GM12878 (cell line): Measurements from ENCODE around the gene ISOC2. TPM values are rescaled to one million over a fixed set of nuclear protein-coding genes. Genes with fewer than 3 reads are reported as not detected.

ENCODE experiments used
- ATAC-seq: fragments of 200-7000 bp; cut with Tn5 transposase; 3 replicates; pipeline ENCODE4 v1.9.1; 2020; ENCODE audit warnings: mild to moderate bottlenecking, moderate library complexity
- BruUV-seq: library from RNA; stranded (reverse); fragments of 400-500 nt; replicated peaks from 2 replicates; lab custom pipeline; 2021; lab: Mats Ljungman, UMichigan
- CTCF ChIA-PET: fragments of 300-600 bp; sonication (Branson Sonifier 250); formaldehyde crosslinking; extraction: SDS; loops from one replicate; lab custom pipeline; 2021; ENCODE audit warnings: inconsistent platforms; lab: Yijun Ruan, JAX
- POLR2A ChIA-PET: fragments of 350-600 bp; formaldehyde crosslinking; extraction: SDS; loops from one replicate; lab custom pipeline; 2021; ENCODE audit warnings: inconsistent platforms; lab: Charles Lee
- RAD21 ChIA-PET: fragments of 300-600 bp; sonication (Branson Sonifier 250); formaldehyde crosslinking; loops from one replicate; lab custom pipeline; 2023; ENCODE audit warnings: antibody characterized with exemption; ENCODE audit not compliant: unreplicated experiment; lab: Charles Lee
- SMC1A ChIA-PET: fragments of 300-600 bp; sonication (Branson Sonifier 250); formaldehyde crosslinking; loops from one replicate; lab custom pipeline; 2023; ENCODE audit not compliant: unreplicated experiment, uncharacterized antibody; lab: Charles Lee
- DNase-seq: peaks from one replicate; pipeline ENCODE4 v3.0.0-alpha.2; 2011; ENCODE audit warnings: low read depth, low spot score
- FAIRE-seq: peaks from 3 replicates; lab custom pipeline; 2011; peaks lifted over from hg19 to GRCh38; lab: Jason Lieb, UNC
- H2AFZ ChIP-seq: 2 replicates; pipeline ENCODE4 v1.6.0; 2011; ENCODE audit warnings: low read depth, low read length, control low read depth; ENCODE audit not compliant: control insufficient read depth
- H3K27ac ChIP-seq: 2 replicates; pipeline ENCODE4 v1.5.1; 2011; ENCODE audit warnings: control low read depth; ENCODE audit not compliant: control insufficient read depth, insufficient read depth
- H3K27me3 ChIP-seq, 2 experiments: replicated peaks in 1 of 2; 2 replicates each; pipeline versions ENCODE4 v1.6.0 to v1.6.1; 2011; ENCODE audit warnings: low read length in 1 of 2; ENCODE audit not compliant: control insufficient read depth in 2 of 2, insufficient read depth in 2 of 2
- H3K36me3 ChIP-seq, 2 experiments: 2 replicates each; pipeline ENCODE4 v1.5.1; 2011; ENCODE audit warnings: low read length in 1 of 2; ENCODE audit not compliant: control insufficient read depth in 2 of 2, insufficient read depth in 2 of 2
- H3K4me1 ChIP-seq: 2 replicates; pipeline ENCODE4 v1.6.1; 2011; ENCODE audit warnings: mild to moderate bottlenecking, low read length, moderate library complexity, mixed read lengths; ENCODE audit not compliant: control insufficient read depth, insufficient read depth
- H3K4me2 ChIP-seq: 2 replicates; pipeline ENCODE4 v1.6.0; 2011; ENCODE audit warnings: control low read depth; ENCODE audit not compliant: control insufficient read depth, insufficient read depth
- H3K4me3 ChIP-seq: fragments of 200-600 bp; sonication (generic); 2 replicates; pipeline ENCODE4 v1.5.1; 2016
- H3K79me2 ChIP-seq: 2 replicates; pipeline ENCODE4 v1.6.0; 2011; ENCODE audit warnings: low read length; ENCODE audit not compliant: control insufficient read depth, insufficient read depth
- H3K9ac ChIP-seq: 2 replicates; pipeline ENCODE4 v1.8.0; 2011; ENCODE audit warnings: low read length, control low read depth, mixed read lengths; ENCODE audit not compliant: control insufficient read depth, insufficient read depth
- H3K9me3 ChIP-seq: replicated peaks from 3 replicates; pipeline ENCODE4 v1.5.1; 2011; ENCODE audit warnings: mild to moderate bottlenecking, low read length; ENCODE audit not compliant: control insufficient read depth, insufficient read depth
- H4K20me1 ChIP-seq: 2 replicates; pipeline ENCODE4 v1.6.0; 2011; ENCODE audit not compliant: control insufficient read depth, insufficient read depth
- ATF7 ChIP-seq: fragments of 450-650 bp; IDR thresholded peaks from 2 replicates; pipeline ENCODE4 v1.6.1; 2016; ENCODE audit warnings: low read depth, mild to moderate bottlenecking
- CHD4 ChIP-seq: fragments of 200-600 bp; sonication (generic); IDR thresholded peaks from 2 replicates; pipeline ENCODE4 v1.6.1; 2016; ENCODE audit warnings: mild to moderate bottlenecking
- ESRRA ChIP-seq: IDR thresholded peaks from 2 replicates; pipeline ENCODE4 v1.6.1; 2012; ENCODE audit warnings: mild to moderate bottlenecking, low read length, improper control_type of control experiment
- KAT2A ChIP-seq: conservative IDR thresholded peaks from 2 replicates; pipeline ENCODE4 v1.6.1; 2011; ENCODE audit warnings: low read depth, low read length; ENCODE audit not compliant: control insufficient read depth
- NFXL1 ChIP-seq: fragments of 450-650 bp; IDR thresholded peaks from 2 replicates; pipeline ENCODE4 v1.6.1; 2017; ENCODE audit warnings: antibody characterized with exemption, mild to moderate bottlenecking, borderline replicate concordance
- NR2C1 ChIP-seq: fragments of 450-650 bp; IDR thresholded peaks from 2 replicates; pipeline ENCODE4 v1.6.1; 2017; ENCODE audit warnings: antibody characterized with exemption, mild to moderate bottlenecking, moderate library complexity
- POLR2A ChIP-seq: IDR thresholded peaks from 2 replicates; pipeline ENCODE4 v1.6.1; 2011; ENCODE audit warnings: low read depth, mild to moderate bottlenecking, low read length
- TCF7 ChIP-seq: IDR thresholded peaks from 2 replicates; pipeline ENCODE4 v1.6.1; 2014; ENCODE audit warnings: antibody characterized with exemption, borderline replicate concordance
- ZNF207 ChIP-seq: fragments of 450-650 bp; IDR thresholded peaks from 2 replicates; pipeline ENCODE4 v1.6.1; 2014; ENCODE audit warnings: antibody characterized with exemption, mild to moderate bottlenecking, borderline replicate concordance
- WGBS: methylation state at CpG from one replicate; pipeline ENCODE4 v1.1.6; 2016; ENCODE audit warnings: low lambda C conversion rate; ENCODE audit not compliant: insufficient replicate concordance, insufficient coverage; ENCODE audit errors: missing lambda C conversion rate; 5-methylcytosine and 5-hydroxymethylcytosine counted together
- in situ Hi-C: fragments of 300-500 bp; cut with MboI; formaldehyde crosslinking; loops from 9 replicates; pipeline ENCODE4 v1.14.3; 2018; ENCODE audit warnings: mixed read lengths
- intact Hi-C: fragments of 100-400 bp; cut with micrococcal nuclease; formaldehyde crosslinking; loops from one replicate; pipeline ENCODE4 v1.14.2; 2022; ENCODE audit not compliant: unreplicated experiment
- polyA plus RNA-seq, 11 experiments: library from polyadenylated mRNA; depleted of rRNA in 4 of 11; unstranded in 6 of 11; stranded (reverse) in 5 of 11; fragments of >200 nt; fragmentation: Nextera tagmentation in 4 of 11; fragmentation: Illumina TruSeq in 1 of 11; extraction: Ambion mirVana in 4 of 11; extraction: Trizol in 1 of 11; gene quantifications; 1 replicate in 1 of 11; 2 replicates in 10 of 11; pipeline versions ENCODE4 v1.2.1 to v1.2.3, GENCODE V29; 2011 to 2016; ENCODE audit warnings: inconsistent platforms in 2 of 11, missing spikeins in 2 of 11, low read depth in 1 of 11
- total RNA-seq, 4 experiments: library from RNA; depleted of rRNA in 3 of 4; stranded (reverse); fragments of >200 nt in 3 of 4; fragmentation: Illumina TruSeq in 1 of 4; extraction: Trizol in 1 of 4; gene quantifications; 2 replicates each; pipeline versions ENCODE4 v1.2.1 to v1.2.3, GENCODE V29; 2013 to 2021
- TF ChIP-seq, protein P1 (sequence below): fragments of 150-350 bp; IDR thresholded peaks from 2 replicates; pipeline ENCODE4 v1.6.1; 2016; ENCODE audit warnings: low read depth, low read length
- TF ChIP-seq, protein P2 (sequence below): IDR thresholded peaks from 2 replicates; pipeline ENCODE4 v1.6.1; 2012; ENCODE audit warnings: mild to moderate bottlenecking, low read depth, low read length
- TF ChIP-seq, protein P3 (sequence below): fragments of 450-650 bp; IDR thresholded peaks from 2 replicates; pipeline ENCODE4 v1.6.1; 2017; ENCODE audit warnings: antibody characterized with exemption, mild to moderate bottlenecking, moderate library complexity
- TF ChIP-seq, protein P4 (sequence below): fragments of 450-650 bp; IDR thresholded peaks from 2 replicates; pipeline ENCODE4 v1.6.1; 2017; ENCODE audit warnings: mild to moderate bottlenecking

Gene ISOC2
- total and polyA plus RNA-seq, 10 of the 15 experiments (the other 5 are each of a cell fraction or from before 2014, with no cell fraction given), result 0.72 to 238 (median 56.9) TPM

DNA sequence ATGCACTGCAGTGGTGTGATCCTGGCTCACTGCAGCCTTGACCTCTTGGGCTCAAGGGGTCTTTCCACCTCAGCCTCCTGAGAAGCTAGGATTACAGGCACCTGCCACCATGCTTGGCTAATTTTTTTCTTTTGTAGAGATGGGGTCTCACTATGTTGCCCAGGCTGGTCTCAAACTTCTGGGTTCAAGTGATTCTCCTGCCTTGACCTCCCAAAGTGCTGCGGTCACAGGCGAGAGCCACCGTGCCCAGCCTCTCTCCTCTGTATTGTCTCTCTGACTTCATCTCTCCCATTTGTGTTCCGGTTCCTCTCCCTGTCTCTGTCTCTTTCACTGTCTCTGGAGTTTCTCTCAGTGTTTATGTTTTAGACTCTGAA, 4.8 kb upstream of the ISOC2 start:
- no peaks in the 10 kb centered on the region for H3K4me1 ChIP-seq
- in situ Hi-C loops (no loop called here), intact Hi-C loops (loop anchor here (5.0 kb wide), 1 partner anchor 166 kb away; no protein-coding TSS in a partner anchor)
- H3K79me2 ChIP-seq, result peaks cover 2% of the 10 kb centered on the region
- H3K36me3 ChIP-seq, result no peaks in the 10 kb centered on the region
- H4K20me1 ChIP-seq, result no peaks in the 10 kb centered on the region
- H3K27ac ChIP-seq, result no peak overlapping the region
- H3K4me3 ChIP-seq, result no peak overlapping the region
- SMC1A ChIA-PET, result interaction anchor here (1.6 to 2.3 kb wide), 3 partner anchors 11 to 165 kb away, joined by 6 to 19 read pairs (median 8); partner anchors contain the start of gene ZNF628
- no peak overlapping the region for H3K9ac ChIP-seq
- no TSS peak for BruUV-seq
- H3K27me3 ChIP-seq, result no peaks in the 10 kb centered on the region
- H3K9me3 ChIP-seq, result no peaks in the 10 kb centered on the region
- RAD21 ChIA-PET, result interaction anchor here (1.6 to 2.8 kb wide), 3 partner anchors 10 to 166 kb away, joined by 13 to 34 read pairs (median 17); partner anchors contain the start of gene ZNF628
- no peak for FAIRE-seq
- no peak for ATAC-seq
- no peak overlapping the region for H3K4me2 ChIP-seq
- CTCF ChIA-PET, result interaction anchor here (0.6 to 4.8 kb wide), 8 partner anchors 10 to 684 kb away, joined by 3 to 88 read pairs (median 6); partner anchors contain the start of genes TMEM238 and ZNF628
- DNase-seq, result no peak
- H2AFZ ChIP-seq, result no peak overlapping the region
- WGBS, result 55% methylated on average over 4 of the region's 4 CpGs
- POLR2A ChIA-PET, result interaction anchor here (2.6 kb wide), 1 partner anchor 10 kb away, joined by 8 read pairs; the partner anchor contains the start of gene ZNF628
- TF ChIP-seq ATF7, result no peak
- TF ChIP-seq, protein P1, sequence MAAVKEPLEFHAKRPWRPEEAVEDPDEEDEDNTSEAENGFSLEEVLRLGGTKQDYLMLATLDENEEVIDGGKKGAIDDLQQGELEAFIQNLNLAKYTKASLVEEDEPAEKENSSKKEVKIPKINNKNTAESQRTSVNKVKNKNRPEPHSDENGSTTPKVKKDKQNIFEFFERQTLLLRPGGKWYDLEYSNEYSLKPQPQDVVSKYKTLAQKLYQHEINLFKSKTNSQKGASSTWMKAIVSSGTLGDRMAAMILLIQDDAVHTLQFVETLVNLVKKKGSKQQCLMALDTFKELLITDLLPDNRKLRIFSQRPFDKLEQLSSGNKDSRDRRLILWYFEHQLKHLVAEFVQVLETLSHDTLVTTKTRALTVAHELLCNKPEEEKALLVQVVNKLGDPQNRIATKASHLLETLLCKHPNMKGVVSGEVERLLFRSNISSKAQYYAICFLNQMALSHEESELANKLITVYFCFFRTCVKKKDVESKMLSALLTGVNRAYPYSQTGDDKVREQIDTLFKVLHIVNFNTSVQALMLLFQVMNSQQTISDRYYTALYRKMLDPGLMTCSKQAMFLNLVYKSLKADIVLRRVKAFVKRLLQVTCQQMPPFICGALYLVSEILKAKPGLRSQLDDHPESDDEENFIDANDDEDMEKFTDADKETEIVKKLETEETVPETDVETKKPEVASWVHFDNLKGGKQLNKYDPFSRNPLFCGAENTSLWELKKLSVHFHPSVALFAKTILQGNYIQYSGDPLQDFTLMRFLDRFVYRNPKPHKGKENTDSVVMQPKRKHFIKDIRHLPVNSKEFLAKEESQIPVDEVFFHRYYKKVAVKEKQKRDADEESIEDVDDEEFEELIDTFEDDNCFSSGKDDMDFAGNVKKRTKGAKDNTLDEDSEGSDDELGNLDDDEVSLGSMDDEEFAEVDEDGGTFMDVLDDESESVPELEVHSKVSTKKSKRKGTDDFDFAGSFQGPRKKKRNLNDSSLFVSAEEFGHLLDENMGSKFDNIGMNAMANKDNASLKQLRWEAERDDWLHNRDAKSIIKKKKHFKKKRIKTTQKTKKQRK, result no peak
- TF ChIP-seq NR2C1, result no peak
- TF ChIP-seq, protein P2, sequence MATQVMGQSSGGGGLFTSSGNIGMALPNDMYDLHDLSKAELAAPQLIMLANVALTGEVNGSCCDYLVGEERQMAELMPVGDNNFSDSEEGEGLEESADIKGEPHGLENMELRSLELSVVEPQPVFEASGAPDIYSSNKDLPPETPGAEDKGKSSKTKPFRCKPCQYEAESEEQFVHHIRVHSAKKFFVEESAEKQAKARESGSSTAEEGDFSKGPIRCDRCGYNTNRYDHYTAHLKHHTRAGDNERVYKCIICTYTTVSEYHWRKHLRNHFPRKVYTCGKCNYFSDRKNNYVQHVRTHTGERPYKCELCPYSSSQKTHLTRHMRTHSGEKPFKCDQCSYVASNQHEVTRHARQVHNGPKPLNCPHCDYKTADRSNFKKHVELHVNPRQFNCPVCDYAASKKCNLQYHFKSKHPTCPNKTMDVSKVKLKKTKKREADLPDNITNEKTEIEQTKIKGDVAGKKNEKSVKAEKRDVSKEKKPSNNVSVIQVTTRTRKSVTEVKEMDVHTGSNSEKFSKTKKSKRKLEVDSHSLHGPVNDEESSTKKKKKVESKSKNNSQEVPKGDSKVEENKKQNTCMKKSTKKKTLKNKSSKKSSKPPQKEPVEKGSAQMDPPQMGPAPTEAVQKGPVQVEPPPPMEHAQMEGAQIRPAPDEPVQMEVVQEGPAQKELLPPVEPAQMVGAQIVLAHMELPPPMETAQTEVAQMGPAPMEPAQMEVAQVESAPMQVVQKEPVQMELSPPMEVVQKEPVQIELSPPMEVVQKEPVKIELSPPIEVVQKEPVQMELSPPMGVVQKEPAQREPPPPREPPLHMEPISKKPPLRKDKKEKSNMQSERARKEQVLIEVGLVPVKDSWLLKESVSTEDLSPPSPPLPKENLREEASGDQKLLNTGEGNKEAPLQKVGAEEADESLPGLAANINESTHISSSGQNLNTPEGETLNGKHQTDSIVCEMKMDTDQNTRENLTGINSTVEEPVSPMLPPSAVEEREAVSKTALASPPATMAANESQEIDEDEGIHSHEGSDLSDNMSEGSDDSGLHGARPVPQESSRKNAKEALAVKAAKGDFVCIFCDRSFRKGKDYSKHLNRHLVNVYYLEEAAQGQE, result no peak
- no peak for TF ChIP-seq TCF7
- no peak for TF ChIP-seq POLR2A
- no peak for TF ChIP-seq KAT2A
- TF ChIP-seq CHD4, result no peak
- TF ChIP-seq NFXL1, result no peak
- no peak for TF ChIP-seq ESRRA
- TF ChIP-seq, protein P3, sequence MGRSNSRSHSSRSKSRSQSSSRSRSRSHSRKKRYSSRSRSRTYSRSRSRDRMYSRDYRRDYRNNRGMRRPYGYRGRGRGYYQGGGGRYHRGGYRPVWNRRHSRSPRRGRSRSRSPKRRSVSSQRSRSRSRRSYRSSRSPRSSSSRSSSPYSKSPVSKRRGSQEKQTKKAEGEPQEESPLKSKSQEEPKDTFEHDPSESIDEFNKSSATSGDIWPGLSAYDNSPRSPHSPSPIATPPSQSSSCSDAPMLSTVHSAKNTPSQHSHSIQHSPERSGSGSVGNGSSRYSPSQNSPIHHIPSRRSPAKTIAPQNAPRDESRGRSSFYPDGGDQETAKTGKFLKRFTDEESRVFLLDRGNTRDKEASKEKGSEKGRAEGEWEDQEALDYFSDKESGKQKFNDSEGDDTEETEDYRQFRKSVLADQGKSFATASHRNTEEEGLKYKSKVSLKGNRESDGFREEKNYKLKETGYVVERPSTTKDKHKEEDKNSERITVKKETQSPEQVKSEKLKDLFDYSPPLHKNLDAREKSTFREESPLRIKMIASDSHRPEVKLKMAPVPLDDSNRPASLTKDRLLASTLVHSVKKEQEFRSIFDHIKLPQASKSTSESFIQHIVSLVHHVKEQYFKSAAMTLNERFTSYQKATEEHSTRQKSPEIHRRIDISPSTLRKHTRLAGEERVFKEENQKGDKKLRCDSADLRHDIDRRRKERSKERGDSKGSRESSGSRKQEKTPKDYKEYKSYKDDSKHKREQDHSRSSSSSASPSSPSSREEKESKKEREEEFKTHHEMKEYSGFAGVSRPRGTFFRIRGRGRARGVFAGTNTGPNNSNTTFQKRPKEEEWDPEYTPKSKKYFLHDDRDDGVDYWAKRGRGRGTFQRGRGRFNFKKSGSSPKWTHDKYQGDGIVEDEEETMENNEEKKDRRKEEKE, result no peak
- TF ChIP-seq, protein P4, sequence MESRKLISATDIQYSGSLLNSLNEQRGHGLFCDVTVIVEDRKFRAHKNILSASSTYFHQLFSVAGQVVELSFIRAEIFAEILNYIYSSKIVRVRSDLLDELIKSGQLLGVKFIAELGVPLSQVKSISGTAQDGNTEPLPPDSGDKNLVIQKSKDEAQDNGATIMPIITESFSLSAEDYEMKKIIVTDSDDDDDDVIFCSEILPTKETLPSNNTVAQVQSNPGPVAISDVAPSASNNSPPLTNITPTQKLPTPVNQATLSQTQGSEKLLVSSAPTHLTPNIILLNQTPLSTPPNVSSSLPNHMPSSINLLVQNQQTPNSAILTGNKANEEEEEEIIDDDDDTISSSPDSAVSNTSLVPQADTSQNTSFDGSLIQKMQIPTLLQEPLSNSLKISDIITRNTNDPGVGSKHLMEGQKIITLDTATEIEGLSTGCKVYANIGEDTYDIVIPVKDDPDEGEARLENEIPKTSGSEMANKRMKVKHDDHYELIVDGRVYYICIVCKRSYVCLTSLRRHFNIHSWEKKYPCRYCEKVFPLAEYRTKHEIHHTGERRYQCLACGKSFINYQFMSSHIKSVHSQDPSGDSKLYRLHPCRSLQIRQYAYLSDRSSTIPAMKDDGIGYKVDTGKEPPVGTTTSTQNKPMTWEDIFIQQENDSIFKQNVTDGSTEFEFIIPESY, result no peak
- TF ChIP-seq ZNF207, result no peak
